PC-3 (cell line): ENCODE results near the gene UAP1L1. TPM values are rescaled to one million over a fixed set of nuclear protein-coding genes. Genes with fewer than 3 reads are reported as not detected.

Experiments used
- ATAC-seq: fragments of 200-7000 bp; cut with Tn5 transposase; 2 replicates; pipeline ENCODE4 v1.9.1; 2020; ENCODE audit warnings: mild to moderate bottlenecking, moderate library complexity
- BruUV-seq: library from RNA; stranded (reverse); fragments of 400-500 nt; replicated peaks from 2 replicates; lab custom pipeline; 2021; lab: Mats Ljungman, UMichigan
- CTCF ChIA-PET: fragments of 300-600 bp; sonication (Branson Sonifier 250); formaldehyde crosslinking; loops from one replicate; lab custom pipeline; 2022; ENCODE audit warnings: antibody characterized with exemption; lab: Charles Lee
- POLR2A ChIA-PET: fragments of 300-600 bp; sonication (Branson Sonifier 250); formaldehyde crosslinking; loops from one replicate; lab custom pipeline; 2022; ENCODE audit warnings: antibody characterized with exemption; ENCODE audit not compliant: unreplicated experiment; lab: Charles Lee
- DNase-seq: peaks from one replicate; pipeline ENCODE4 v3.0.0-alpha.2; 2015
- H2AFZ ChIP-seq: fragments of 300-600 bp; sonication (generic); 2 replicates; pipeline ENCODE4 v1.6.0; 2016; ENCODE audit warnings: antibody characterized with exemption, low read length
- H3F3A ChIP-seq: fragments of 300-600 bp; sonication (generic); one replicate; pipeline ENCODE4 v1.6.0; 2017; ENCODE audit warnings: antibody characterized with exemption, low read length, control low read depth, mild to moderate bottlenecking; ENCODE audit not compliant: unreplicated experiment
- H3K27ac ChIP-seq: fragments of 300-600 bp; sonication (generic); 2 replicates; pipeline ENCODE4 v1.5.1; 2016; ENCODE audit warnings: mild to moderate bottlenecking, low read length
- H3K27me3 ChIP-seq: fragments of 300-600 bp; sonication (generic); 2 replicates; pipeline ENCODE4 v1.6.1; 2016; ENCODE audit warnings: low read length, mixed read lengths
- H3K36me3 ChIP-seq: fragments of 300-600 bp; sonication (generic); 2 replicates; pipeline ENCODE4 v1.6.1; 2016; ENCODE audit warnings: low read depth, mixed run types, low read length, mixed read lengths
- H3K4me1 ChIP-seq: fragments of 300-600 bp; sonication (generic); 2 replicates; pipeline ENCODE4 v1.5.1; 2016; ENCODE audit warnings: low read length; ENCODE audit not compliant: insufficient read depth
- H3K4me2 ChIP-seq: fragments of 300-600 bp; sonication (generic); 2 replicates; pipeline ENCODE4 v1.6.0; 2016; ENCODE audit warnings: low read length
- H3K4me3 ChIP-seq: fragments of 300-600 bp; sonication (generic); 2 replicates; pipeline ENCODE4 v1.5.1; 2016; ENCODE audit warnings: mild to moderate bottlenecking, low read length, mixed read lengths
- H3K79me2 ChIP-seq: fragments of 300-600 bp; sonication (generic); 2 replicates; pipeline ENCODE4 v1.6.1; 2017; ENCODE audit warnings: low read length, mixed read lengths
- H3K9ac ChIP-seq: fragments of 300-600 bp; sonication (generic); 2 replicates; pipeline ENCODE4 v1.6.0; 2016; ENCODE audit warnings: mild to moderate bottlenecking, low read length
- H3K9me2 ChIP-seq: fragments of 300-600 bp; sonication (generic); replicated peaks from 2 replicates; pipeline ENCODE4 v1.6.1; 2016; ENCODE audit warnings: mixed run types, low read length, mixed read lengths
- H3K9me3 ChIP-seq: fragments of 300-600 bp; sonication (generic); 2 replicates; pipeline ENCODE4 v1.6.1; 2016; ENCODE audit warnings: low read length, mixed read lengths
- H4K20me1 ChIP-seq: fragments of 300-600 bp; sonication (generic); 2 replicates; pipeline ENCODE4 v1.6.1; 2016; ENCODE audit warnings: low read length, mixed read lengths
- EZH2 ChIP-seq: fragments of 300-600 bp; sonication (generic); IDR thresholded peaks from one replicate; pipeline ENCODE4 v1.6.1; 2017; ENCODE audit warnings: antibody characterized with exemption, mild to moderate bottlenecking, low read length; ENCODE audit not compliant: unreplicated experiment
- EZH2phosphoT487 ChIP-seq: fragments of 300-600 bp; sonication (generic); IDR thresholded peaks from 2 replicates; pipeline ENCODE4 v1.6.1; 2018; ENCODE audit warnings: mild to moderate bottlenecking, antibody characterized with exemption, low read length, borderline replicate concordance
- intact Hi-C: fragments of 100-400 bp; cut with micrococcal nuclease; formaldehyde crosslinking; loops from 2 replicates; pipeline ENCODE4 v1.9.0; 2023
- total RNA-seq: library from RNA; depleted of rRNA; stranded (reverse); fragments of >200 nt; gene quantifications from 2 replicates; pipeline ENCODE4 v1.2.3, GENCODE V29; 2014
- TF ChIP-seq, protein P1 (sequence below): fragments of 300-600 bp; sonication (generic); conservative IDR thresholded peaks from 2 replicates; pipeline ENCODE4 v1.5.1; 2017; ENCODE audit warnings: antibody characterized with exemption, low read depth, mild to moderate bottlenecking, low read length

The UAP1L1 gene
- total RNA-seq, 1 experiment from 2014 or later, result 5.0 TPM

DNA sequence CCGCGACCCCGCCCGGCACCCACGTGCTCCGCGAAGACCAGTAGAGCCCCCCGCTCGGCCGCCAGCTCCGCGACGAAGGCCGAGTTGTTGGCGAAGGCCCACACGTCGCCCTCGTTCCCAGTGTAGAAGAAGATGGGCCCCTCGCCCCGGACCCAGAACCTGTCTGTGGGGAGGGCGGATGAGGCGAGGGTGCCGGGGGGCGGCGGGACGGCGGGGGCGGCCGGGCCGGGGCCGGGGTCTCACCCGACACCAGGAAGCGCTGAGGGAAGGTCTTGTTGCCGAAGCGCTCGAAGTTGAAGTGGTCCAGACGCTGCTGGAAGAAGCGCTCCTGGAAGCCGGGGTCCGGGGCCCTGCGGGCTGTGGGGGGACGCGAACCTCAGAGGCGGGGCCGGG is 36.9 kb downstream of the UAP1L1 start:
- POLR2A ChIA-PET, result no interaction called here
- H3K27me3 ChIP-seq, result no peaks in the 10 kb centered on the region
- H3F3A ChIP-seq, result no peaks in the 10 kb centered on the region
- ATAC-seq (peak; percentile 17), DNase-seq (no peak)
- H3K9ac ChIP-seq, result peak overlapping the region; percentile 49
- no peaks in the 10 kb centered on the region for H3K9me2 ChIP-seq
- peak overlapping the region; percentile 82 for H3K4me2 ChIP-seq
- H4K20me1 ChIP-seq, result no peaks in the 10 kb centered on the region
- TF ChIP-seq, protein P1, sequence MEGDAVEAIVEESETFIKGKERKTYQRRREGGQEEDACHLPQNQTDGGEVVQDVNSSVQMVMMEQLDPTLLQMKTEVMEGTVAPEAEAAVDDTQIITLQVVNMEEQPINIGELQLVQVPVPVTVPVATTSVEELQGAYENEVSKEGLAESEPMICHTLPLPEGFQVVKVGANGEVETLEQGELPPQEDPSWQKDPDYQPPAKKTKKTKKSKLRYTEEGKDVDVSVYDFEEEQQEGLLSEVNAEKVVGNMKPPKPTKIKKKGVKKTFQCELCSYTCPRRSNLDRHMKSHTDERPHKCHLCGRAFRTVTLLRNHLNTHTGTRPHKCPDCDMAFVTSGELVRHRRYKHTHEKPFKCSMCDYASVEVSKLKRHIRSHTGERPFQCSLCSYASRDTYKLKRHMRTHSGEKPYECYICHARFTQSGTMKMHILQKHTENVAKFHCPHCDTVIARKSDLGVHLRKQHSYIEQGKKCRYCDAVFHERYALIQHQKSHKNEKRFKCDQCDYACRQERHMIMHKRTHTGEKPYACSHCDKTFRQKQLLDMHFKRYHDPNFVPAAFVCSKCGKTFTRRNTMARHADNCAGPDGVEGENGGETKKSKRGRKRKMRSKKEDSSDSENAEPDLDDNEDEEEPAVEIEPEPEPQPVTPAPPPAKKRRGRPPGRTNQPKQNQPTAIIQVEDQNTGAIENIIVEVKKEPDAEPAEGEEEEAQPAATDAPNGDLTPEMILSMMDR, result no peak
- no peak for TF ChIP-seq EZH2
- no peak for TF ChIP-seq EZH2phosphoT487
- no peak overlapping the region for H3K27ac ChIP-seq
- no peaks in the 10 kb centered on the region for H3K9me3 ChIP-seq
- no peaks in the 10 kb centered on the region for H3K79me2 ChIP-seq
- H3K36me3 ChIP-seq, result no peaks in the 10 kb centered on the region
- intact Hi-C loops, result no loop called here
- no TSS peak for BruUV-seq
- peak overlapping the region; percentile 70 for H3K4me3 ChIP-seq
- 0 out of 2 replicates have a peak, but pooled peaks cover 5% of the 10 kb centered on the region for H3K4me1 ChIP-seq
- CTCF ChIA-PET, result no interaction called here
- peak overlapping the region; percentile 77; the same call in 1 of the 2 replicates for H2AFZ ChIP-seq

DNA sequence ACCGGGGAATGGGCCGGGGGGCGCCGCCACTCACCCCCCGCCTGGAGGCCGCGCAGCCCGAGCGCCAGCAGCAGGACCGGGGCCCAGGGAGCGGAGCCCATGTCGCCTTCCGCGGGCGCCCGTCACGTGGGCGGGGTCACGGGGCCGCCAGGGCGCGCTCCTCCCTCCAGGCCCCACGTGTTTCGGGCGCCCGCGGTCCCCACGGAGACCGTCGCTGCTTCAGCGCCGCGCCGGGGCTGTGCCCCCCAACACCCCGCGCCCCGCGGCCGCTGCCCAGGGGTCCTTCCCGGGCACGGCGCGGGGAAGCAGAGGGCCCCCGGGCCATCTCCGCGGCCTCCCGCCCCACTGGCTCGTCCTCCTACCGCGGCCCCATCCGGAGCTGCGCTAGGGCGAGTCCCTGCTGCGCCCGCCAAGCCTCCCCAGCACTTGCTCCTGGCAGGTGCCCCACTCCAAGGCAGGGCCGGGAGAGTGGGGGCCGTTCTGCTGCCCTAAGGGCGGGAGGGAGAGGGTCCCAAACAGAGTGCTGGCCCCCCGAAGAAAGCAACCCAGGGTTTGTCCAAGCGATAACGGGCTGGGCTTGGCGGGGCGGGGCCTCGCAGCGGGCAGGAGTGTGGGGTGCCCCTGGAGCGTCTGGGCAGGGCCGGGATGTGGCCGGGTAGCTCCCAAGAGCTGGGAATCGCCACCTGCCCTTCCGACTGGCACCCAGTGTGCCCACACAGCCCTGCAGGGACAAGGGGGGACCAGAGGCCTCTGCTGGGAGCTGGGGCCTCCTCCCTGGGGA is 37.5 kb downstream of the UAP1L1 start, which contains the start of gene DPP7:
TSS of gene DPP7 (minus strand) at position 121 of the 781 bp plus-strand sequence. CDS start at position 101, 20 bp downstream.
- H3K27ac ChIP-seq, result no peak within 1 kb of the TSS
- no peaks in the 10 kb centered on the region for H3F3A ChIP-seq
- H4K20me1 ChIP-seq, result no peaks in the 10 kb centered on the region
- peak within 1 kb of the TSS; percentile 49 for H3K9ac ChIP-seq
- H3K4me2 ChIP-seq, result peak within 1 kb of the TSS; percentile 82
- TF ChIP-seq, protein P1, result no peak
- no peak for TF ChIP-seq EZH2
- TF ChIP-seq EZH2phosphoT487, result no peak
- H3K4me3 ChIP-seq, result peak within 1 kb of the TSS; percentile 70
- no peaks in the 10 kb centered on the region for H3K9me2 ChIP-seq
- intact Hi-C loops, result loop anchor here (5.0 kb wide), 1 partner anchor 112 kb away; the partner anchor contains the start of genes CYSRT1 and RNF224
- H3K9me3 ChIP-seq, result no peaks in the 10 kb centered on the region
- peak within 1 kb of the TSS; percentile 77 for H2AFZ ChIP-seq
- ChIA-PET CTCF (no interaction called here), POLR2A (no interaction called here)
- H3K4me1 ChIP-seq, result 0 out of 2 replicates have a peak, but pooled peaks cover 5% of the 10 kb centered on the region
- BruUV-seq, result no TSS peak
- ATAC-seq (peak; percentile 79), DNase-seq (peak; percentile 41)
- H3K79me2 ChIP-seq, result no peaks in the 10 kb centered on the region
- H3K36me3 ChIP-seq, result no peaks in the 10 kb centered on the region
- H3K27me3 ChIP-seq, result no peaks in the 10 kb centered on the region
